GM12878 (cell line): Measurements from ENCODE around the gene GARNL3. TPM values are rescaled to one million over a fixed set of nuclear protein-coding genes. Genes with fewer than 3 reads are reported as not detected.
A peak's percentile ranks its signal among the peaks of the same experiment; 100 is the strongest.

Experiments
- ATAC-seq: fragments of 200-7000 bp; cut with Tn5 transposase; 3 replicates; pipeline ENCODE4 v1.9.1; 2020; ENCODE audit warnings: mild to moderate bottlenecking, moderate library complexity
- BruUV-seq: library from RNA; stranded (reverse); fragments of 400-500 nt; replicated peaks from 2 replicates; lab custom pipeline; 2021; lab: Mats Ljungman, UMichigan
- CTCF ChIA-PET: fragments of 300-600 bp; sonication (Branson Sonifier 250); formaldehyde crosslinking; extraction: SDS; loops from one replicate; lab custom pipeline; 2021; ENCODE audit warnings: inconsistent platforms; lab: Yijun Ruan, JAX
- POLR2A ChIA-PET: fragments of 350-600 bp; formaldehyde crosslinking; extraction: SDS; loops from one replicate; lab custom pipeline; 2021; ENCODE audit warnings: inconsistent platforms; lab: Charles Lee
- RAD21 ChIA-PET: fragments of 300-600 bp; sonication (Branson Sonifier 250); formaldehyde crosslinking; loops from one replicate; lab custom pipeline; 2023; ENCODE audit warnings: antibody characterized with exemption; ENCODE audit not compliant: unreplicated experiment; lab: Charles Lee
- SMC1A ChIA-PET: fragments of 300-600 bp; sonication (Branson Sonifier 250); formaldehyde crosslinking; loops from one replicate; lab custom pipeline; 2023; ENCODE audit not compliant: unreplicated experiment, uncharacterized antibody; lab: Charles Lee
- DNase-seq: peaks from one replicate; pipeline ENCODE4 v3.0.0-alpha.2; 2011; ENCODE audit warnings: low read depth, low spot score
- FAIRE-seq: peaks from 3 replicates; lab custom pipeline; 2011; peaks lifted over from hg19 to GRCh38; lab: Jason Lieb, UNC
- H2AFZ ChIP-seq: 2 replicates; pipeline ENCODE4 v1.6.0; 2011; ENCODE audit warnings: low read depth, low read length, control low read depth; ENCODE audit not compliant: control insufficient read depth
- H3K27ac ChIP-seq: 2 replicates; pipeline ENCODE4 v1.5.1; 2011; ENCODE audit warnings: control low read depth; ENCODE audit not compliant: control insufficient read depth, insufficient read depth
- H3K27me3 ChIP-seq, 2 experiments: replicated peaks in 1 of 2; 2 replicates each; pipeline versions ENCODE4 v1.6.0 to v1.6.1; 2011; ENCODE audit warnings: low read length in 1 of 2; ENCODE audit not compliant: control insufficient read depth in 2 of 2, insufficient read depth in 2 of 2
- H3K36me3 ChIP-seq, 2 experiments: 2 replicates each; pipeline ENCODE4 v1.5.1; 2011; ENCODE audit warnings: low read length in 1 of 2; ENCODE audit not compliant: control insufficient read depth in 2 of 2, insufficient read depth in 2 of 2
- H3K4me1 ChIP-seq: 2 replicates; pipeline ENCODE4 v1.6.1; 2011; ENCODE audit warnings: mild to moderate bottlenecking, low read length, moderate library complexity, mixed read lengths; ENCODE audit not compliant: control insufficient read depth, insufficient read depth
- H3K4me2 ChIP-seq: 2 replicates; pipeline ENCODE4 v1.6.0; 2011; ENCODE audit warnings: control low read depth; ENCODE audit not compliant: control insufficient read depth, insufficient read depth
- H3K4me3 ChIP-seq: fragments of 200-600 bp; sonication (generic); 2 replicates; pipeline ENCODE4 v1.5.1; 2016
- H3K79me2 ChIP-seq: 2 replicates; pipeline ENCODE4 v1.6.0; 2011; ENCODE audit warnings: low read length; ENCODE audit not compliant: control insufficient read depth, insufficient read depth
- H3K9ac ChIP-seq: 2 replicates; pipeline ENCODE4 v1.8.0; 2011; ENCODE audit warnings: low read length, control low read depth, mixed read lengths; ENCODE audit not compliant: control insufficient read depth, insufficient read depth
- H3K9me3 ChIP-seq: replicated peaks from 3 replicates; pipeline ENCODE4 v1.5.1; 2011; ENCODE audit warnings: mild to moderate bottlenecking, low read length; ENCODE audit not compliant: control insufficient read depth, insufficient read depth
- H4K20me1 ChIP-seq: 2 replicates; pipeline ENCODE4 v1.6.0; 2011; ENCODE audit not compliant: control insufficient read depth, insufficient read depth
- CEBPB ChIP-seq, 2 experiments: fragments of 150-350 bp in 1 of 2; IDR thresholded peaks; 2 replicates each; pipeline ENCODE4 v1.6.1; 2012 to 2014; ENCODE audit warnings: low read depth in 2 of 2, low read length in 2 of 2, borderline replicate concordance in 1 of 2, inconsistent platforms in 1 of 2
- EZH2 ChIP-seq: IDR thresholded peaks from 2 replicates; pipeline ENCODE4 v1.6.1; 2012; ENCODE audit warnings: low read depth, mild to moderate bottlenecking, control low read depth, inconsistent platforms, low read length, borderline replicate concordance; ENCODE audit not compliant: control insufficient read depth
- IKZF1 ChIP-seq: fragments of 450-650 bp; conservative IDR thresholded peaks from 2 replicates; pipeline ENCODE4 v1.6.1; 2017; ENCODE audit warnings: antibody characterized with exemption, mild to moderate bottlenecking
- KAT2A ChIP-seq: conservative IDR thresholded peaks from 2 replicates; pipeline ENCODE4 v1.6.1; 2011; ENCODE audit warnings: low read depth, low read length; ENCODE audit not compliant: control insufficient read depth
- KDM1A ChIP-seq: fragments of 200-600 bp; sonication (generic); IDR thresholded peaks from 2 replicates; pipeline ENCODE4 v1.6.1; 2016; ENCODE audit warnings: borderline replicate concordance
- KLF5 ChIP-seq: fragments of 450-650 bp; IDR thresholded peaks from 2 replicates; pipeline ENCODE4 v1.6.1; 2014; ENCODE audit warnings: mild to moderate bottlenecking; ENCODE audit not compliant: partially characterized antibody
- MEF2B ChIP-seq: fragments of 450-650 bp; IDR thresholded peaks from 2 replicates; pipeline ENCODE4 v1.6.1; 2018; ENCODE audit warnings: mild to moderate bottlenecking, moderate library complexity; ENCODE audit not compliant: partially characterized antibody, poor library complexity, severe bottlenecking
- NBN ChIP-seq: fragments of 450-650 bp; IDR thresholded peaks from 2 replicates; pipeline ENCODE4 v1.6.1; 2016
- RB1 ChIP-seq: fragments of 450-650 bp; formaldehyde crosslinking; IDR thresholded peaks from 2 replicates; pipeline ENCODE4 v1.6.1; 2017; ENCODE audit warnings: mild to moderate bottlenecking, borderline replicate concordance
- RUNX3 ChIP-seq: IDR thresholded peaks from 2 replicates; pipeline ENCODE4 v1.6.1; 2012; ENCODE audit warnings: low read length, inconsistent platforms
- SRF ChIP-seq, 2 experiments: IDR thresholded peaks; 2 replicates each; pipeline ENCODE4 v1.6.1; 2011; ENCODE audit warnings: low read depth in 2 of 2, low read length in 2 of 2, mild to moderate bottlenecking in 1 of 2, moderate library complexity in 1 of 2
- YBX1 ChIP-seq: fragments of 450-650 bp; IDR thresholded peaks from 2 replicates; pipeline ENCODE4 v1.6.1; 2016; ENCODE audit warnings: antibody characterized with exemption
- ZNF384 ChIP-seq: IDR thresholded peaks from 2 replicates; pipeline ENCODE4 v1.6.1; 2012; ENCODE audit warnings: low read depth, mild to moderate bottlenecking, low read length, improper control_type of control experiment, borderline replicate concordance
- ZNF622 ChIP-seq: fragments of 450-650 bp; IDR thresholded peaks from 2 replicates; pipeline ENCODE4 v1.6.1; 2017; ENCODE audit warnings: mild to moderate bottlenecking, inconsistent platforms
- WGBS: methylation state at CpG from one replicate; pipeline ENCODE4 v1.1.6; 2016; ENCODE audit warnings: low lambda C conversion rate; ENCODE audit not compliant: insufficient replicate concordance, insufficient coverage; ENCODE audit errors: missing lambda C conversion rate; 5-methylcytosine and 5-hydroxymethylcytosine counted together
- in situ Hi-C: fragments of 300-500 bp; cut with MboI; formaldehyde crosslinking; loops from 9 replicates; pipeline ENCODE4 v1.14.3; 2018; ENCODE audit warnings: mixed read lengths
- intact Hi-C: fragments of 100-400 bp; cut with micrococcal nuclease; formaldehyde crosslinking; loops from one replicate; pipeline ENCODE4 v1.14.2; 2022; ENCODE audit not compliant: unreplicated experiment
- polyA plus RNA-seq, 11 experiments: library from polyadenylated mRNA; depleted of rRNA in 4 of 11; unstranded in 6 of 11; stranded (reverse) in 5 of 11; fragments of >200 nt; fragmentation: Nextera tagmentation in 4 of 11; fragmentation: Illumina TruSeq in 1 of 11; extraction: Ambion mirVana in 4 of 11; extraction: Trizol in 1 of 11; gene quantifications; 1 replicate in 1 of 11; 2 replicates in 10 of 11; pipeline versions ENCODE4 v1.2.1 to v1.2.3, GENCODE V29; 2011 to 2016; ENCODE audit warnings: inconsistent platforms in 2 of 11, missing spikeins in 2 of 11, low read depth in 1 of 11
- total RNA-seq, 4 experiments: library from RNA; depleted of rRNA in 3 of 4; stranded (reverse); fragments of >200 nt in 3 of 4; fragmentation: Illumina TruSeq in 1 of 4; extraction: Trizol in 1 of 4; gene quantifications; 2 replicates each; pipeline versions ENCODE4 v1.2.1 to v1.2.3, GENCODE V29; 2013 to 2021
- TF ChIP-seq, protein P1 (sequence below): IDR thresholded peaks from 2 replicates; pipeline ENCODE4 v1.6.1; 2012; ENCODE audit warnings: low read depth, low read length, improper control_type of control experiment
- TF ChIP-seq, protein P2 (sequence below): fragments of 450-650 bp; IDR thresholded peaks from 2 replicates; pipeline ENCODE4 v1.6.1; 2018; ENCODE audit warnings: borderline replicate concordance, mild to moderate bottlenecking; ENCODE audit not compliant: partially characterized antibody
- TF ChIP-seq, protein P3 (sequence below): fragments of 450-650 bp; IDR thresholded peaks from 2 replicates; pipeline ENCODE4 v1.6.1; 2018; ENCODE audit warnings: mild to moderate bottlenecking, low read depth, moderate library complexity; ENCODE audit not compliant: partially characterized antibody

GARNL3 gene
- total and polyA plus RNA-seq, 10 of the 15 experiments (the other 5 are each of a cell fraction or from before 2014, with no cell fraction given) = 0.89 to 13.2 (median 6.3) TPM

DNA sequence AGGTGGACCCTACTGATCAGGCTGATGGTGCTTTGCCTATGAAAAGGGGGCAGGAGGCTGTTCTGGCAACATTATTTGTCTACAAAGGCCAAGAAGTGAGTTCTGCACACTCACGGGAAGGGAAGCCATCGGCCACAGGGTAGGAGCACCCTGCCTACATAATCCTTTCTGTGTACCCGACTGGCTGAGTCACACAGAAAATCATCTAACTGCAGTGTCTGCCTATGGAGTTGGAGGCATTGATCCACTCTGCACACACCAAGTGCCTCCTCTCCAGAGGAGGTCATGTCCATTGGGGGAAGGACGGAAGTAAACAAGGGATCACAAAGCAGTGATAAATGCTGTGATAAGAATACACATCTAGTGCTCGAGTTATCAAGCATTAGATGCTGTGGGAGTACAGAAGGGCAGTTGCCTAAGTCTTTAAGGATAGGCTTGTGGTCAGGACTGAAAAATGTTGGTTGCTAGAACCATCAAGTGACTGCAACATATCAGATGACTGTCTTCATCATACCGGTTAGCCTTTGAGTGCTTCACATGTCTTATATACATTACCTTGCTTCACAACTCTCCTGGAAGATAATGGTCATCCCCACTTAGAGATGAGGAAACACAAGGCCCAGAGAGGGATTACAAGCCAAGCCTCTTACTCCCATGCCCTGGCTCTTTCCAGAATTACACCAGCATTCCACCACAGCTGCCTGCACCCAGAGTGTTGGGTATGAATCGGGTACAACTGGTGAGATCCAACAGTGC, 131.1 kb downstream of the GARNL3 start:
- in situ Hi-C loops = loop anchor here (5.0 kb wide), 1 partner anchor 178 kb away; no protein-coding TSS in a partner anchor

More for the DNA sequence above, 131.1 kb downstream of the GARNL3 start:
- Histone ChIP-seq H3K4me2 (peak overlapping the region; percentile 98), H3K27ac (no peak overlapping the region; the same call in 1 of the 2 replicates), H3K36me3 (no peaks in the 10 kb centered on the region; a peak in 1 of 4 replicates), H2AFZ (peak overlapping the region; percentile 62), H3K4me3 (no peak overlapping the region; the same call in 1 of the 2 replicates), H3K9ac (0 out of 2 replicates have a peak overlapping the region, but pooled peaks have one; percentile 51), H3K79me2 (peaks cover 9% of the 10 kb centered on the region), H4K20me1 (no peaks in the 10 kb centered on the region), H3K27me3 (no peaks in the 10 kb centered on the region), H3K4me1 (peaks cover 10% of the 10 kb centered on the region), H3K9me3 (no peaks in the 10 kb centered on the region)
- TF ChIP-seq ZNF384 (no peak), EZH2 (no peak), SRF (IDR thresholded peaks at IDR 0.05; ENCODE audit: low read depth in 2 of 2, low read length in 2 of 2) (no peak), KAT2A (no peak), RUNX3 (no peak), KDM1A (no peak), NBN (no peak), YBX1 (no peak), IKZF1 (no peak), KLF5 (no peak), RB1 (no peak), ZNF622 (no peak), MEF2B (no peak), CEBPB (IDR thresholded peaks at IDR 0.05; ENCODE audit: borderline replicate concordance in 1 of 2, low read depth in 2 of 2, low read length in 2 of 2) (no peak)
- TF ChIP-seq, protein P1, sequence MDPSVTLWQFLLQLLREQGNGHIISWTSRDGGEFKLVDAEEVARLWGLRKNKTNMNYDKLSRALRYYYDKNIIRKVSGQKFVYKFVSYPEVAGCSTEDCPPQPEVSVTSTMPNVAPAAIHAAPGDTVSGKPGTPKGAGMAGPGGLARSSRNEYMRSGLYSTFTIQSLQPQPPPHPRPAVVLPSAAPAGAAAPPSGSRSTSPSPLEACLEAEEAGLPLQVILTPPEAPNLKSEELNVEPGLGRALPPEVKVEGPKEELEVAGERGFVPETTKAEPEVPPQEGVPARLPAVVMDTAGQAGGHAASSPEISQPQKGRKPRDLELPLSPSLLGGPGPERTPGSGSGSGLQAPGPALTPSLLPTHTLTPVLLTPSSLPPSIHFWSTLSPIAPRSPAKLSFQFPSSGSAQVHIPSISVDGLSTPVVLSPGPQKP = no peak
- TF ChIP-seq, protein P2, sequence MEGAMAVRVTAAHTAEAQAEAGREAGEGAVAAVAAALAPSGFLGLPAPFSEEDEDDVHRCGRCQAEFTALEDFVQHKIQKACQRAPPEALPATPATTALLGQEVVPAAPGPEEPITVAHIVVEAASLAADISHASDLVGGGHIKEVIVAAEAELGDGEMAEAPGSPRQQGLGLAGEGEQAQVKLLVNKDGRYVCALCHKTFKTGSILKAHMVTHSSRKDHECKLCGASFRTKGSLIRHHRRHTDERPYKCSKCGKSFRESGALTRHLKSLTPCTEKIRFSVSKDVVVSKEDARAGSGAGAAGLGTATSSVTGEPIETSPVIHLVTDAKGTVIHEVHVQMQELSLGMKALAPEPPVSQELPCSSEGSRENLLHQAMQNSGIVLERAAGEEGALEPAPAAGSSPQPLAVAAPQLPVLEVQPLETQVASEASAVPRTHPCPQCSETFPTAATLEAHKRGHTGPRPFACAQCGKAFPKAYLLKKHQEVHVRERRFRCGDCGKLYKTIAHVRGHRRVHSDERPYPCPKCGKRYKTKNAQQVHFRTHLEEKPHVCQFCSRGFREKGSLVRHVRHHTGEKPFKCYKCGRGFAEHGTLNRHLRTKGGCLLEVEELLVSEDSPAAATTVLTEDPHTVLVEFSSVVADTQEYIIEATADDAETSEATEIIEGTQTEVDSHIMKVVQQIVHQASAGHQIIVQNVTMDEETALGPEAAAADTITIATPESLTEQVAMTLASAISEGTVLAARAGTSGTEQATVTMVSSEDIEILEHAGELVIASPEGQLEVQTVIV = no peak
- TF ChIP-seq, protein P3, sequence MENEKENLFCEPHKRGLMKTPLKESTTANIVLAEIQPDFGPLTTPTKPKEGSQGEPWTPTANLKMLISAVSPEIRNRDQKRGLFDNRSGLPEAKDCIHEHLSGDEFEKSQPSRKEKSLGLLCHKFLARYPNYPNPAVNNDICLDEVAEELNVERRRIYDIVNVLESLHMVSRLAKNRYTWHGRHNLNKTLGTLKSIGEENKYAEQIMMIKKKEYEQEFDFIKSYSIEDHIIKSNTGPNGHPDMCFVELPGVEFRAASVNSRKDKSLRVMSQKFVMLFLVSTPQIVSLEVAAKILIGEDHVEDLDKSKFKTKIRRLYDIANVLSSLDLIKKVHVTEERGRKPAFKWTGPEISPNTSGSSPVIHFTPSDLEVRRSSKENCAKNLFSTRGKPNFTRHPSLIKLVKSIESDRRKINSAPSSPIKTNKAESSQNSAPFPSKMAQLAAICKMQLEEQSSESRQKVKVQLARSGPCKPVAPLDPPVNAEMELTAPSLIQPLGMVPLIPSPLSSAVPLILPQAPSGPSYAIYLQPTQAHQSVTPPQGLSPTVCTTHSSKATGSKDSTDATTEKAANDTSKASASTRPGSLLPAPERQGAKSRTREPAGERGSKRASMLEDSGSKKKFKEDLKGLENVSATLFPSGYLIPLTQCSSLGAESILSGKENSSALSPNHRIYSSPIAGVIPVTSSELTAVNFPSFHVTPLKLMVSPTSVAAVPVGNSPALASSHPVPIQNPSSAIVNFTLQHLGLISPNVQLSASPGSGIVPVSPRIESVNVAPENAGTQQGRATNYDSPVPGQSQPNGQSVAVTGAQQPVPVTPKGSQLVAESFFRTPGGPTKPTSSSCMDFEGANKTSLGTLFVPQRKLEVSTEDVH = no peak
- intact Hi-C loops = loop anchor here (2.0 to 5.0 kb wide), 3 partner anchors 83 to 453 kb away; no protein-coding TSS in a partner anchor
- 90% methylated on average over 7 of the region's 7 CpGs for WGBS
- FAIRE-seq = peak; percentile 52
- no peak for DNase-seq
- SMC1A ChIA-PET = no interaction called here
- no TSS peak for BruUV-seq
- RAD21 ChIA-PET = interaction anchor here (1.3 to 1.9 kb wide), 4 partner anchors 56 to 181 kb away, joined by 8 to 17 read pairs (median 11); partner anchors contain the start of genes LRSAM1 and RPL12
- no peak for ATAC-seq
- POLR2A ChIA-PET = interaction anchor here (0.6 to 1.6 kb wide), 4 partner anchors 8 to 361 kb away, joined by 6 to 18 read pairs (median 8); partner anchors contain the start of genes LRSAM1, RPL12 and ZNF79
- CTCF ChIA-PET = interaction anchor here (0.6 to 2.3 kb wide), 4 partner anchors 76 to 466 kb away, joined by 3 to 12 read pairs (median 6); no protein-coding TSS in a partner anchor
